HL-60 (cell line): ENCODE results near the gene HYAL2.

Experiments used
- GABPA ChIP-seq: IDR thresholded peaks from 2 replicates; pipeline ENCODE4 v1.6.1; 2012; ENCODE audit warnings: low read depth
- POLR2AphosphoS5 ChIP-seq: IDR thresholded peaks from 2 replicates; pipeline ENCODE4 v1.6.1; 2012; ENCODE audit warnings: low read depth
- TF ChIP-seq, protein P1 (sequence below): IDR thresholded peaks from one replicate; pipeline ENCODE4 v1.5.1; 2011; ENCODE audit warnings: low read length, control low read depth, inconsistent platforms; ENCODE audit not compliant: insufficient read depth
- TF ChIP-seq, protein P2 (sequence below): IDR thresholded peaks from 2 replicates; pipeline ENCODE4 v1.6.1; 2012; ENCODE audit warnings: low read depth; ENCODE audit not compliant: insufficient replicate concordance

DNA sequence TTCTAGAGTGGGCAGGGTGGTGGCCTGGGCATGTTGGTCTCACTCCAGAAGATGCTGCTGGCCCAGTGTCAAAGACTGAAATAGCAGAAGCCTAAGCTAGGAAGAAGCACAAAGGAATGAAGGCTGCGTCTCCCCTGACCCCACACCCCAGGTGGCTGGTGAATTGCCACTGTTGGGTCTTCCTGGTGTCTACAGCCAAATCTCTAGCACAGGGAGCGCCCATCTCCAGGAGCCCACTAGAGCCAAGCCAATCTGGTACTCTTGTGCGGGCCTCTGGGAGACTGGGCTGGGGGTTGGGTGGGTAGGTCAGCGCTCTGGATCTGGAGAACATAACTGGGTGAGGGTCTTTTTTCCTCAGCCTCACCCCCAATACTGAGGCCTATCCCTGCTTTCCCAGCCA, 4.6 kb upstream of the HYAL2 start:
- TF ChIP-seq, protein P1, sequence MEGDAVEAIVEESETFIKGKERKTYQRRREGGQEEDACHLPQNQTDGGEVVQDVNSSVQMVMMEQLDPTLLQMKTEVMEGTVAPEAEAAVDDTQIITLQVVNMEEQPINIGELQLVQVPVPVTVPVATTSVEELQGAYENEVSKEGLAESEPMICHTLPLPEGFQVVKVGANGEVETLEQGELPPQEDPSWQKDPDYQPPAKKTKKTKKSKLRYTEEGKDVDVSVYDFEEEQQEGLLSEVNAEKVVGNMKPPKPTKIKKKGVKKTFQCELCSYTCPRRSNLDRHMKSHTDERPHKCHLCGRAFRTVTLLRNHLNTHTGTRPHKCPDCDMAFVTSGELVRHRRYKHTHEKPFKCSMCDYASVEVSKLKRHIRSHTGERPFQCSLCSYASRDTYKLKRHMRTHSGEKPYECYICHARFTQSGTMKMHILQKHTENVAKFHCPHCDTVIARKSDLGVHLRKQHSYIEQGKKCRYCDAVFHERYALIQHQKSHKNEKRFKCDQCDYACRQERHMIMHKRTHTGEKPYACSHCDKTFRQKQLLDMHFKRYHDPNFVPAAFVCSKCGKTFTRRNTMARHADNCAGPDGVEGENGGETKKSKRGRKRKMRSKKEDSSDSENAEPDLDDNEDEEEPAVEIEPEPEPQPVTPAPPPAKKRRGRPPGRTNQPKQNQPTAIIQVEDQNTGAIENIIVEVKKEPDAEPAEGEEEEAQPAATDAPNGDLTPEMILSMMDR: no peak
- TF ChIP-seq POLR2AphosphoS5 (no peak), GABPA (no peak)
- TF ChIP-seq, protein P2, sequence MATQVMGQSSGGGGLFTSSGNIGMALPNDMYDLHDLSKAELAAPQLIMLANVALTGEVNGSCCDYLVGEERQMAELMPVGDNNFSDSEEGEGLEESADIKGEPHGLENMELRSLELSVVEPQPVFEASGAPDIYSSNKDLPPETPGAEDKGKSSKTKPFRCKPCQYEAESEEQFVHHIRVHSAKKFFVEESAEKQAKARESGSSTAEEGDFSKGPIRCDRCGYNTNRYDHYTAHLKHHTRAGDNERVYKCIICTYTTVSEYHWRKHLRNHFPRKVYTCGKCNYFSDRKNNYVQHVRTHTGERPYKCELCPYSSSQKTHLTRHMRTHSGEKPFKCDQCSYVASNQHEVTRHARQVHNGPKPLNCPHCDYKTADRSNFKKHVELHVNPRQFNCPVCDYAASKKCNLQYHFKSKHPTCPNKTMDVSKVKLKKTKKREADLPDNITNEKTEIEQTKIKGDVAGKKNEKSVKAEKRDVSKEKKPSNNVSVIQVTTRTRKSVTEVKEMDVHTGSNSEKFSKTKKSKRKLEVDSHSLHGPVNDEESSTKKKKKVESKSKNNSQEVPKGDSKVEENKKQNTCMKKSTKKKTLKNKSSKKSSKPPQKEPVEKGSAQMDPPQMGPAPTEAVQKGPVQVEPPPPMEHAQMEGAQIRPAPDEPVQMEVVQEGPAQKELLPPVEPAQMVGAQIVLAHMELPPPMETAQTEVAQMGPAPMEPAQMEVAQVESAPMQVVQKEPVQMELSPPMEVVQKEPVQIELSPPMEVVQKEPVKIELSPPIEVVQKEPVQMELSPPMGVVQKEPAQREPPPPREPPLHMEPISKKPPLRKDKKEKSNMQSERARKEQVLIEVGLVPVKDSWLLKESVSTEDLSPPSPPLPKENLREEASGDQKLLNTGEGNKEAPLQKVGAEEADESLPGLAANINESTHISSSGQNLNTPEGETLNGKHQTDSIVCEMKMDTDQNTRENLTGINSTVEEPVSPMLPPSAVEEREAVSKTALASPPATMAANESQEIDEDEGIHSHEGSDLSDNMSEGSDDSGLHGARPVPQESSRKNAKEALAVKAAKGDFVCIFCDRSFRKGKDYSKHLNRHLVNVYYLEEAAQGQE: no peak
